Measurements from ENCODE around the gene SMYD3.

Gene SMYD3

DNA sequence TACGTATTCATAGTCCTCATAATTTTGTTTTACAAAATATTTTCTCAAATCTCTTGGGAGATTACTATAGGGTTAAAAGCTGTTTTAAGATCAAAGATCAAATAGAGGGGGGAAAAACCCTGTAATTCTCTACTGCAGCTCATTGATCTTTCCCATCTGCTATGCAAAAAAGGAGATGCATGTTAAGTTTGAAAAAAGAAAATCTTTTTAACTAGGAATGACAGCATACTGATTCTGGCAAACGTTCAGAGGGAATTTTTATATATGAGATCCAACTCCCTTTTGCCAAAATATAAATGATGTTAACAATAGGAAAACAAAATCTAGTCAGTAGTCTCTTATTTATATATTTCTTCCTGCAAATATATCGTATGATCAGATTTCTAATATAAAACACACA, 69.1 kb downstream of the SMYD3 start:
- no peak for DNase-seq (ENCODE audit: low read depth)
- no peak for TF ChIP-seq CTCF (conservative IDR thresholded peaks at IDR 0.05; ENCODE audit: low read depth, low read length)
- no peak overlapping the region for H3K4me3 ChIP-seq (ENCODE audit: low read length)

- no peak for DNase-seq (ENCODE audit: low read depth)
- no peak for TF ChIP-seq CTCF (conservative IDR thresholded peaks at IDR 0.05; ENCODE audit: low read depth, low read length)
- H3K4me3 ChIP-seq (ENCODE audit: low read length): no peak overlapping the region
These were observed 71.5 kb downstream of the SMYD3 start for GRCh38 chr1:246435421-246436041.

DNA sequence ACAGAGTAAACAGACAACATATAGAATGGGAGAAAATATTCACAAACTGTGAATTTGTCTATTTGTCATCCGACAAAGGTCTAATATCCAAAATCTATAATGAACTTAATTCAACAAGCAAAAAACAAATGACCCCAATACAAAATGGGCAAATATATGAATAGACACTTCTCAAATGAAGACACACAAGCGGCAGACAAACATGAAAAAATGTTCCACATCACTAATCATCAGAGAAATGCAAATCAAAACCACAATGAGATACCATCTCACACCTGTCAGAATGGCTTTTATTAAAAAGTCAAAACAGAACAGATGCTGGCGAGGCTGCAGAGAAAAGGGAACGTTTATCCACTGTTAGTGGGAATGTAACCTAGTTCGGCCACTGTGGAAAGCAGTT, 72.7 kb downstream of the SMYD3 start:
- DNase-seq (ENCODE audit: low read depth): no peak
- no peak overlapping the region for H3K4me3 ChIP-seq (ENCODE audit: low read length)
- no peak for TF ChIP-seq CTCF (conservative IDR thresholded peaks at IDR 0.05; ENCODE audit: low read depth, low read length)

DNA sequence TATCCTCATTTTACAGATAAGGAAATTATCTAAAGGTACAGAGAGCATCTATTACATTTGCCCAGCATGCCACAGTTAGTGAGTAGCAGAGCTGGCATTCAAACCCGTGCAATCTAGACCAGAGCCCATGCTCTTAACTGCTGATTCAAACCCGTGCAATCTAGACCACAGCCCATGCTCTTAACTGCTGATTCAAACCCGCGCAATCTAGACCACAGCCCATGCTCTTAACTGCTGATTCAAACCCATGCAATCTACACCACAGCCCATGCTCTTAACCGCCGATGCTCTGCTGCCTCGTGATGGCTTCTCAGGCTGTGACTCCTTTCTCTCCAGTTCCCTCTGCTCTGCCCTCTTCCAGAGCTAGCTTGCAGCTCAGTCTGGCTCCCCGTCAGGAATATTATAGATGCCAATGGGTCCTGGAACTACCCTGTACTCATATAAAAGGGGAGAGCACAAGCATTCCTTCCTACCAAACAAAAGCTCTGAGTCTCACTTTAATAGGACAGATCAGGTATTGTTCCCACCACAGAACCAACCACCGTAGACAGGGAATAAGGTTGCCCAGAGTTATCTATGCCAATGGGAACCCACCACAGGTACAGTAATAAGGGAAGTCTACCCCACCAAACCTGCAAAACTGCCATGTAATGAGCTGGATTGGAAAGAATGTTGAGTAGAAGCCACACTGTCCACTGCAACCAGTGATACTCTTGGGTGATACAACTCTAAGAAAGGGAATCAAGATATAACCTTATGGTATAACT, 78.4 kb downstream of the SMYD3 start:
- no peak for DNase-seq (ENCODE audit: low read depth)
- TF ChIP-seq CTCF (conservative IDR thresholded peaks at IDR 0.05; ENCODE audit: low read depth, low read length): no peak
- H3K4me3 ChIP-seq (ENCODE audit: low read length): no peak overlapping the region

DNA sequence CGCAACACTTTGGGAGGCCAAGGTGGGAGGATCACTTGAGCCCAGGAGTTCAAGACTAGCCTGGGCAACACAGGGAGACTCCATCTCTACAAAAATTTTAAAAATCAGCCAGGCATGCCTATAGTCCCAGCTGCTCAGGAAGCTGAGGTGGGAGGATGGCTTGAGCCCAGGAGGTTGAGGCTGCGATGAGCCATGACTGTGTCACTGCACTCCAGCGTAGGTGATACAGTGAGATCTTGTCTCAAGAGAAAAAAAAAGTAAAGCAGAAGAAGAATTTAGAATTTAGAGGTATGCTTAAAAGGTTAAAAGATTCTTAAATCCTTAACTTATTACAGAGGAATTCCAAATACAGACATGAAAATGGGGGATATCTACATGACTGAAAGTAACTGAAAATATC, 79.5 kb downstream of the SMYD3 start:
- DNase-seq (ENCODE audit: low read depth): no peak
- TF ChIP-seq CTCF (conservative IDR thresholded peaks at IDR 0.05; ENCODE audit: low read depth, low read length): no peak
- no peak overlapping the region for H3K4me3 ChIP-seq (ENCODE audit: low read length)

DNA sequence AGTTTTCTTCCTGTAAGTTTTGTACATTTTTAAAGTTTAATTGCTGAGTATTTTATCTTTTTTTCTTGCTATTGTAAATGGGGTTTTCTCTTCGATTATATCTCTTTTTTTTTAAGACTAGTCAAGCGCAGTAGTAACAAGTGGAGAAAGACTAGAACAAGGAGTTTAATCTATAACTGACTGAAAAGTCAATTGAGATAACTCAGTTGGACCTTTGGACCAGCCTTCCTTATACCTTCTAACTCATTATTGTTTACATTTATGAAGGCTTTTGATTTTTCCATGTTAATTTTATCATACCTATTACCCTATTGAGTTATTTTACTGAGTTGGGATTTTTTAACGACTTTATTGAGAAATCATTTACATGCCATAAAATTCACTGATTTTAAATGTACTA, 81.2 kb downstream of the SMYD3 start:
- H3K4me3 ChIP-seq (ENCODE audit: low read length): no peak overlapping the region
- TF ChIP-seq CTCF (conservative IDR thresholded peaks at IDR 0.05; ENCODE audit: low read depth, low read length): no peak
- no peak for DNase-seq (ENCODE audit: low read depth)
